ENCODE results near the gene SAP30BP.

Gene SAP30BP

GRCh38 chr17:75650874-75651273, 16.3 kb upstream of the SAP30BP start:
- DNase-seq, result no peak

GRCh38 chr17:75652341-75652740, 14.8 kb upstream of the SAP30BP start:
- no peak for DNase-seq

- peak; percentile 35 for DNase-seq
These were observed 14.1 kb upstream of the SAP30BP start for GRCh38 chr17:75652934-75653549.

GRCh38 chr17:75654176-75654575, 13.0 kb upstream of the SAP30BP start:
- no peak for DNase-seq

GRCh38 chr17:75658237-75658636, 8.9 kb upstream of the SAP30BP start:
- no peak for DNase-seq

GRCh38 chr17:75661531-75661930, 5.6 kb upstream of the SAP30BP start:
- no peak for DNase-seq

GRCh38 chr17:75662511-75662910, 4.6 kb upstream of the SAP30BP start:
- DNase-seq, result no peak

GRCh38 chr17:75664099-75664549, 3.0 kb upstream of the SAP30BP start:
- DNase-seq, result no peak

GRCh38 chr17:75665981-75666380, 1.2 kb upstream of the SAP30BP start:
- no peak for DNase-seq

GRCh38 chr17:75667825-75668224, 687 bp downstream of the SAP30BP start:
- no peak for DNase-seq

- DNase-seq, result no peak
These were observed 1.4 kb downstream of the SAP30BP start for GRCh38 chr17:75668489-75668888.

GRCh38 chr17:75670868-75671267, 3.7 kb downstream of the SAP30BP start:
- DNase-seq, result no peak

GRCh38 chr17:75672011-75672410, 4.9 kb downstream of the SAP30BP start:
- DNase-seq, result no peak

GRCh38 chr17:75673487-75673886, 6.3 kb downstream of the SAP30BP start:
- DNase-seq, result no peak

GRCh38 chr17:75676461-75676860, 9.3 kb downstream of the SAP30BP start:
- DNase-seq, result no peak

- no peak for DNase-seq
These were observed 12.6 kb downstream of the SAP30BP start for GRCh38 chr17:75679706-75680211.

GRCh38 chr17:75680431-75680830, 13.3 kb downstream of the SAP30BP start:
- DNase-seq, result no peak

GRCh38 chr17:75681289-75681688, 14.2 kb downstream of the SAP30BP start:
- peak; percentile 36 for DNase-seq

GRCh38 chr17:75683583-75683982, 16.4 kb downstream of the SAP30BP start:
- peak; percentile 56 for DNase-seq

- DNase-seq, result no peak
These were observed 17.1 kb downstream of the SAP30BP start for GRCh38 chr17:75684249-75684648.

GRCh38 chr17:75684924-75685323, 17.8 kb downstream of the SAP30BP start:
- DNase-seq, result peak; percentile 79

- DNase-seq, result peak; percentile 15
These were observed 18.4 kb downstream of the SAP30BP start for GRCh38 chr17:75685499-75685898.

- no peak for DNase-seq
These were observed 21.2 kb downstream of the SAP30BP start for GRCh38 chr17:75688209-75688825.

- no peak for DNase-seq
These were observed 22.3 kb downstream of the SAP30BP start for GRCh38 chr17:75689441-75689873.

- peak; percentile 52 for DNase-seq
These were observed 24.2 kb downstream of the SAP30BP start for GRCh38 chr17:75691371-75691791.
